ENCODE results near the gene HOXB3. TPM values are rescaled to one million over a fixed set of nuclear protein-coding genes. Genes with fewer than 3 reads are reported as not detected.

HOXB3 gene
- total RNA-seq, 1 experiment from 2014 or later: 151 TPM

GRCh38 chr17:48603959-48604769 is 14.1 kb upstream of the HOXB3 start:
- TF ChIP-seq CTCF (IDR thresholded peaks at IDR 0.05; ENCODE audit: unreplicated experiment): no peak
- CTCF ChIA-PET: interaction anchor here (0.6 to 1.4 kb wide), 9 partner anchors 9 to 782 kb away, joined by 3 to 9 read pairs (median 5); no protein-coding TSS in a partner anchor
- intact Hi-C loops (cut with micrococcal nuclease; ENCODE audit: unreplicated experiment): no loop called here
- Mint-ChIP-seq H3K36me3 (ENCODE audit: insufficient read depth, unreplicated experiment) (peaks cover 93% of the 10 kb centered on the region), H3K4me3 (ENCODE audit: low read depth, unreplicated experiment) (peak overlapping the region; percentile 88), H3K27ac (ENCODE audit: unreplicated experiment) (peak overlapping the region; percentile 95), H3K4me1 (ENCODE audit: low read depth, unreplicated experiment) (peaks cover 47% of the 10 kb centered on the region), H3K27me3 (ENCODE audit: unreplicated experiment) (no peaks in the 10 kb centered on the region), H3K9me3 (ENCODE audit: low read depth, unreplicated experiment) (no peaks in the 10 kb centered on the region)
- no TSS peak for BruUV-seq (replicated peaks)
- peak; percentile 79 for DNase-seq

- Mint-ChIP-seq H3K36me3 (ENCODE audit: insufficient read depth, unreplicated experiment) (peaks cover 94% of the 10 kb centered on the region), H3K9me3 (ENCODE audit: low read depth, unreplicated experiment) (no peaks in the 10 kb centered on the region), H3K4me1 (ENCODE audit: low read depth, unreplicated experiment) (peaks cover 45% of the 10 kb centered on the region), H3K27ac (ENCODE audit: unreplicated experiment) (peak overlapping the region; percentile 95), H3K27me3 (ENCODE audit: unreplicated experiment) (peaks cover 8% of the 10 kb centered on the region), H3K4me3 (ENCODE audit: low read depth, unreplicated experiment) (peak overlapping the region; percentile 88)
- no peak for TF ChIP-seq CTCF (IDR thresholded peaks at IDR 0.05; ENCODE audit: unreplicated experiment)
- CTCF ChIA-PET: interaction anchor here (0.5 to 1.9 kb wide), 19 partner anchors 8 to 386 kb away, joined by 3 to 15 read pairs (median 4); no protein-coding TSS in a partner anchor
- TSS peak; percentile 85 for BruUV-seq (replicated peaks)
- intact Hi-C loops (cut with micrococcal nuclease; ENCODE audit: unreplicated experiment): loop anchor here (2.0 kb wide), 1 partner anchor 17 kb away; no protein-coding TSS in a partner anchor
- DNase-seq: peak; percentile 88
Measured at GRCh38 chr17:48601539-48602425, 11.7 kb upstream of the HOXB3 start.

GRCh38 chr17:48601207-48601538 is 11.1 kb upstream of the HOXB3 start:
- no peaks in the 10 kb centered on the region for H3K9me3 Mint-ChIP-seq (ENCODE audit: low read depth, unreplicated experiment)
- H3K27ac Mint-ChIP-seq (ENCODE audit: unreplicated experiment): peak overlapping the region; percentile 95
- CTCF ChIA-PET: interaction anchor here (0.5 to 1.9 kb wide), 16 partner anchors 9 to 386 kb away, joined by 3 to 15 read pairs (median 4); no protein-coding TSS in a partner anchor
- H3K4me1 Mint-ChIP-seq (ENCODE audit: low read depth, unreplicated experiment): peaks cover 45% of the 10 kb centered on the region
- H3K36me3 Mint-ChIP-seq (ENCODE audit: insufficient read depth, unreplicated experiment): peaks cover 94% of the 10 kb centered on the region
- BruUV-seq (replicated peaks): no TSS peak
- intact Hi-C loops (cut with micrococcal nuclease; ENCODE audit: unreplicated experiment): loop anchor here (2.0 kb wide), 1 partner anchor 18 kb away; no protein-coding TSS in a partner anchor
- H3K4me3 Mint-ChIP-seq (ENCODE audit: low read depth, unreplicated experiment): peak overlapping the region; percentile 88
- no peak for DNase-seq
- no peak for TF ChIP-seq CTCF (IDR thresholded peaks at IDR 0.05; ENCODE audit: unreplicated experiment)
- H3K27me3 Mint-ChIP-seq (ENCODE audit: unreplicated experiment): peaks cover 8% of the 10 kb centered on the region

All from Calu3 (cell line).